Duodenal mucosa (tissue), 2 donors: ENCODE data around the gene PODNL1.

Experiments used
- H3K27ac ChIP-seq: one replicate; pipeline ENCODE4 v1.7.0; 2013; ENCODE audit warnings: low read depth, low read length
- H3K27me3 ChIP-seq, 2 donors: one replicate each; pipeline ENCODE4 v1.7.0; 2013; ENCODE audit warnings: low read length in 2 of 2, control low read depth in 1 of 2; ENCODE audit not compliant: insufficient read depth in 2 of 2, control insufficient read depth in 1 of 2
- H3K36me3 ChIP-seq, 2 donors: one replicate each; pipeline ENCODE4 v1.7.0; 2013; ENCODE audit warnings: low read length in 2 of 2, control low read depth in 1 of 2; ENCODE audit not compliant: insufficient read depth in 2 of 2, control insufficient read depth in 1 of 2
- H3K4me1 ChIP-seq, 2 donors: one replicate each; pipeline ENCODE4 v1.7.0; 2013; ENCODE audit warnings: low read length in 2 of 2, control low read depth in 1 of 2; ENCODE audit not compliant: insufficient read depth in 2 of 2, control insufficient read depth in 1 of 2
- H3K4me3 ChIP-seq, 2 donors: one replicate each; pipeline ENCODE4 v1.7.0; 2013; ENCODE audit warnings: low read length in 2 of 2, low read depth in 1 of 2
- H3K9ac ChIP-seq, 2 donors: one replicate each; pipeline ENCODE4 v1.7.0; 2013; ENCODE audit warnings: low read length in 2 of 2, low read depth in 1 of 2
- H3K9me3 ChIP-seq, 2 donors: one replicate each; pipeline ENCODE4 v1.7.0; 2013; ENCODE audit warnings: low read length in 2 of 2, control low read depth in 1 of 2; ENCODE audit not compliant: control insufficient read depth in 1 of 2

The PODNL1 gene

DNA sequence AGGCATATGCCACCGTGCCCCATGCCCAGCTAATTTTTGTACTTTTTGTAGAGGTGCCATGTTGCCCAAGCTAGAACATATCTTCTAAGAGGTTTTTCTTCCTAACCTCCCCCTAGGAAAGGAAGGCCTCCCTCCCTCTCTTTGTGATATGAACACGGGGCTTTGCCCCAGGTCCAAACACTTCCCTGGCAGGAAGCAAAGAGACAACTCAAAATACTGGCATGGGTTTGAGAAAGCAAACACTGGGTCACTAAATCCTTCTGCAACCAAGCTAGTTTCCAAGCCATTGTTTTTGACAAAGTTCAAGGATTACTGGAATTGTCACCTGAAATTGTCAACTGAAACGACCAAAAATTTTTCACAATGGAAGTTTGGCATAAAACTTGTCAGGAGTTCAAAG is 23.4 kb downstream of the PODNL1 start:
- peaks cover 17 to 73% of the 10 kb centered on the region in 2 donors for H3K36me3 ChIP-seq
- H3K27me3 ChIP-seq, result no peaks in the 10 kb centered on the region
- no peak overlapping the region for H3K9ac ChIP-seq
- no peak overlapping the region for H3K4me3 ChIP-seq
- H3K9me3 ChIP-seq, result no peaks in the 10 kb centered on the region
- H3K27ac ChIP-seq, result no peak overlapping the region
- peaks cover 1 to 2% of the 10 kb centered on the region in 2 donors for H3K4me1 ChIP-seq

DNA sequence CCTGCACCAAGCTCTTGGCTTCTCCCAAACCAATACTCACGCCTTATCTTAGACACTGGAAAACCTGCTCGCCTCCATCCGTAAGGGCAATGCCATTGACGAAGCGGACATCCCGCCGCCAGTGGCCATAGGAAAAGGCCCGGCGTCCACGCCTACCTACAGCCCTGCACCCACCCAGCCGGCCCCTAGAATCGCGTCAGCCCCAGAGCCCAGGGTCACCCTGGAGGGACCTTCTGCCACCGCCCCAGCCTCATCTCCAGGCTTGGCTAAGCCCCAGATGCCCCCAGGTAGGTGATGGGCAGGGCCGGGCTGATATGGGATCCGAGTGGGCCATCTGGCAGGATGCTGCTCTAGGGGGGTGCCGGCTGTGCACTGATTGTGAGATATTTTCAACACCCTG is 24.9 kb downstream of the PODNL1 start:
- Histone ChIP-seq H3K9ac (no peak overlapping the region), H3K36me3 (peaks cover 17 to 65% of the 10 kb centered on the region in 2 donors)

DNA sequence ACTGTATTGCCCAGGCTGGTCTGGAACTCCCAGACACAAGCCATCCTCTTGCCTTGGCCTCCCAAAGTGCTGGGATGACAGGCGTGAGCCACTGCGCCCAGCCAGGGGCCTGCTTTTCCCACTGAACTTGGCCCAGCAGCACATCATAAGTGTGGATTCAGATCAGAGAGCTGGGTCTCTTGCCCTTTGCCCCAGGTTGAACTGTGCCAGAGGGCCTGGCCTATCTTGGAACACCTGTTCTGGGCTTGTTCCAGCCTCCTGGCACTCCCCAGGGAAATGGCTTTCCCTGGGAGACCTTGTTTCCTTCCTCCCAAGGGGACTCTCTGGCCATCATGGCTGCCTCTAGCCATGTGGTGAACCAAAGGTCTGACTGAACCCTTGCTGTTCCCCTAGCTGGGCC is 28.8 kb downstream of the PODNL1 start:
- Histone ChIP-seq H3K9me3 (no peaks in the 10 kb centered on the region), H3K4me3 (no peak overlapping the region), H3K9ac (peak overlapping the region in 1 of 2 donors; percentile 6), H3K27me3 (no peaks in the 10 kb centered on the region), H3K36me3 (peaks cover 14 to 34% of the 10 kb centered on the region in 2 donors), H3K27ac (no peak overlapping the region), H3K4me1 (peaks cover 13 to 23% of the 10 kb centered on the region in 2 donors)

More for the DNA sequence above, 24.9 kb downstream of the PODNL1 start:
- Histone ChIP-seq H3K4me3 (no peak overlapping the region), H3K27ac (no peak overlapping the region), H3K27me3 (no peaks in the 10 kb centered on the region), H3K4me1 (peaks cover 4 to 10% of the 10 kb centered on the region in 2 donors), H3K9me3 (no peaks in the 10 kb centered on the region)

DNA sequence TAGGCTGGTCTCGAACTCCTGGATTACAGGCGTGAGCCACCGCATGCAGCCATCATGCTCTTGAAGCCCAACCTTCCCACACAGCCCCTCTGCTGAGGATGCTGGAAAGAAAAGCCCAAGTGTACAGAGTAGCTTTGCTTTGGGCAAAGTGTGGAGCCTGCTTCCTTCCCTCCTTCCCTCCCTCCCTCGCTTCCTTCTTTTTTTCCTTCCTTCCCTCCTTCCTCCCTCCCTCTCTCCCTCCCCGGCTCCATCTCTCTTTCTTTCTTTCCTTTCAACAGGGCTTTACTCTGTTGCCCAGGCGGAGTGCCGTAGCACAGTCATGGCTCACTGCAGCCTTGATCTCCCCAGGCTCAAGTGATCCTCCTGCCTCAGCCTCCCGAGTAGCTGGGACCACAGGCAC is 29.5 kb downstream of the PODNL1 start:
- no peaks in the 10 kb centered on the region for H3K27me3 ChIP-seq
- peaks cover 13 to 23% of the 10 kb centered on the region in 2 donors for H3K4me1 ChIP-seq
- H3K9ac ChIP-seq, result peak overlapping the region in 1 of 2 donors; percentile 38
- no peak overlapping the region for H3K27ac ChIP-seq
- peaks cover 14 to 30% of the 10 kb centered on the region in 2 donors for H3K36me3 ChIP-seq
- no peak overlapping the region for H3K4me3 ChIP-seq
- H3K9me3 ChIP-seq, result no peaks in the 10 kb centered on the region

DNA sequence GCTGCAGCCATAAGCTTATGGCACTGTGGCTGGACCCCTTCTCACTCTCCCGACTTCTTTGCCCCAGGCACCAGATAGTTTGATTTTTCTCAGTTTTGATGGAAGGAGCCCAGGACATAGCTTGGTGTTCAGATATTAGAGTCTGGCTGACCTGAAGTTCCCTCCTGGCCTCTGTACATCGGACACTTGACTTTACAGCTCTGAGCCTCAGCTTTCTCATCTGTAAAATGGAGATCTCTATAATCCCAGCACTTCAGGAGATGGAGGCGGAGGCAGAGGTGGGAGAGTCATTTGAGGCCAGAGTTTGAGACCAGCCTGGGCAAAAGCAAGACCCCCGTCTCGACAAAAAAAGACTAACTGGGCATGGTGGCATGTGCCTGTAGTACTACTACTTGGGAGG is 31.3 kb downstream of the PODNL1 start:
- peaks cover 13 to 23% of the 10 kb centered on the region in 2 donors for H3K4me1 ChIP-seq
- peak overlapping the region; percentile 88 for H3K27ac ChIP-seq
- H3K36me3 ChIP-seq, result peaks cover 0 to 12% of the 10 kb centered on the region in 2 donors
- H3K9me3 ChIP-seq, result no peaks in the 10 kb centered on the region
- H3K4me3 ChIP-seq, result peak overlapping the region; percentile 85 to 89
- H3K27me3 ChIP-seq, result no peaks in the 10 kb centered on the region
- peak overlapping the region; percentile 77 to 86 for H3K9ac ChIP-seq

DNA sequence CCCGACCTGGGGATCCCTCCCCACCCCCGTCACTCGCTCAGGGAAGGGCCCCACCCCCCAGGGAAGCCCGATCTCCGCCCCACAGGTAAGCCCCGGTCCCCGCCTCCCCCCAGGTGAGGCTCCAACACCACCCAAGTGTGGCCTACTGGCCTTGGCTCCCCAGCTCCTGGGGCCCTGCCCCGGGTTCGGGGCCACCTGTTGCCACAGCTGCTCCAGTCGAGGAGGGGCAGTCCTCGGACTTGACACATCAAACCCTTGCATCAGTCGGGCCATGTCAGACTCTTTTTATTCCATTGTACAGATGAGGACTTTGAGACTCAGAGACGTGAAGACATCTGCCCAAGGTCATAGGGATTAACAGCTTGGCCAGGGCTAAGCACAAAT is 31.7 kb downstream of the PODNL1 start:
- H3K27ac ChIP-seq, result peak overlapping the region; percentile 88
- H3K27me3 ChIP-seq, result no peaks in the 10 kb centered on the region
- peak overlapping the region; percentile 77 to 86 for H3K9ac ChIP-seq
- H3K36me3 ChIP-seq, result peaks cover 0 to 12% of the 10 kb centered on the region in 2 donors
- H3K9me3 ChIP-seq, result no peaks in the 10 kb centered on the region
- peaks cover 13 to 23% of the 10 kb centered on the region in 2 donors for H3K4me1 ChIP-seq
- H3K4me3 ChIP-seq, result peak overlapping the region; percentile 85 to 89

DNA sequence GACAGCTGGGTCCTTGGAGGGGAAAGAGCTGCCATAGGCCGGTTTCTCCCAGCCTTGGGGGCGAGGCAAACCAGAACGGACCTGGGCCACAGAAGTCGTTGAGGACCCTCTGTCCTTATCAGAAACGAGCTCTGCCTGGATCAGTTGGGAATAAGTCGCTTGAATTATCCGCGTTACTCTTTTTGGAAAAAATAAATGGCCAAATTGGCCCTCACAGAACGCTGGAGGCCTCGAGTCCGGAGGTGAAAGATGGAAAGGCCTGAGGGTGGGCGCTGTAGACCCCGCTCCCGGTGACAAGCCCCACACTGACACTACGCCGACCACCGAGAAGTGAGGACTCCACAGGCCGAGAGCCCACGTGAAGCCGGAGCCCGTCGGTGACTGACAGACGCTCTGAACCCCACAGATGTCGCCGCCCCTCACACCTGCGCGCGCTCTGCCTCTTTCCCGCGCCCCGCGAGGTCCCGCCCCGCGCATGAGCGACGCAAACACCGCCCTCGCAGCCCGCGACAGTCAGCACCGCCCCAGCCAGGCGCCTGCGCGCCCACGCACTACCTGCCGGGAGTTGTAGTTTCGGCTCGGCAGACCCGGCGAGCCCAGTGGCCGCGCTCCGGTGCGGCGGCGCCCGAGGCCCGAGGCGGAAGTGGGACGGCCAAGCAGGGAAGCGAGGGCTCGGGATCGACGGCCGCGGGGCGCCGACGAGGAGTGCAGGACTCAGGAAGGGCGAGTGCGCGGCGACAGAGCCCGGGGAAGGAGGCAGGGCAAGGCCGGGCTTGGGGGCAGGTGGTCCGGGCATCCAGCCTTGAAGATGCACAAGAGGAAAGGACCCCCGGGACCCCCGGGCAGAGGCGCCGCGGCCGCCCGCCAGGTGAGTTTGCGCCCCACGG is 32.3 kb downstream of the PODNL1 start, which contains the start of the genes BRME1 and CC2D1A:
TSS of gene BRME1 (minus strand) at position 484 of the 887 bp plus-strand sequence. CDS start 1,225 bp downstream, outside the sequence.
TSS of gene CC2D1A (plus strand) at position 568 of the 887 bp plus-strand sequence. CDS start at position 809, 241 bp downstream.
- H3K27me3 ChIP-seq, result no peaks in the 10 kb centered on the region
- peak within 1 kb of the TSS; percentile 77 to 86 for H3K9ac ChIP-seq
- peak within 1 kb of the TSS; percentile 85 to 89 for H3K4me3 ChIP-seq
- peak within 1 kb of the TSS; percentile 88 for H3K27ac ChIP-seq
- H3K36me3 ChIP-seq, result peaks cover 0 to 6% of the 10 kb centered on the region in 2 donors
- peaks cover 13 to 23% of the 10 kb centered on the region in 2 donors for H3K4me1 ChIP-seq
- no peaks in the 10 kb centered on the region for H3K9me3 ChIP-seq

DNA sequence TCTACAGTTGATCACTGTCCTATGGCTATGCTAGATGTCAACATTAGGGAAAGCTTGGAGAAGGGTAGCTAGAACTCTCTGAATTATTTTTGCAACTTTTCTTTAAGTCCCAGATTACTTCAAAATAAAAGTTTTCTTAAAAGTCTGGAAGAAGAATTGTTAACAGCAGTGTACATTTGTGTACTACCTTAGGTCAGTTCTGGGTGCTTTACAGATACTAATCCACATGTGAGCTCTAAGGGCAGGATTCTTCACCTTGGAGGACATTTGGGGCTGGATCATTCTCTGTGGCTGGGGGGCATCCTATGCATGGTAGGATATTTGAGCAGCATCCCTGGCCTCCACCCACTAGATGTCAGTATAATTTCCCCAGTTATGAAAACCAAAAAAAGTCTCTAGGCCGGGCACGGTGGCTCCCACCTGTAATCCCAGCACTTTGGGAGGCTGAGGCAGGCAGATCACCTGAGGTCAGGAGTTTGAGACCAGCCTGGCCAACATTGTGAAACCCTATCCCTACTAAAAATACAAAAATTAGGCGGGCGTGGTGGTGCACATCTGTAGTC is 35.1 kb downstream of the PODNL1 start:
- Histone ChIP-seq H3K36me3 (no peaks in the 10 kb centered on the region), H3K4me3 (no peak overlapping the region), H3K4me1 (peaks cover 15 to 23% of the 10 kb centered on the region in 2 donors), H3K27me3 (no peaks in the 10 kb centered on the region), H3K27ac (no peak overlapping the region), H3K9me3 (no peaks in the 10 kb centered on the region), H3K9ac (no peak overlapping the region)

DNA sequence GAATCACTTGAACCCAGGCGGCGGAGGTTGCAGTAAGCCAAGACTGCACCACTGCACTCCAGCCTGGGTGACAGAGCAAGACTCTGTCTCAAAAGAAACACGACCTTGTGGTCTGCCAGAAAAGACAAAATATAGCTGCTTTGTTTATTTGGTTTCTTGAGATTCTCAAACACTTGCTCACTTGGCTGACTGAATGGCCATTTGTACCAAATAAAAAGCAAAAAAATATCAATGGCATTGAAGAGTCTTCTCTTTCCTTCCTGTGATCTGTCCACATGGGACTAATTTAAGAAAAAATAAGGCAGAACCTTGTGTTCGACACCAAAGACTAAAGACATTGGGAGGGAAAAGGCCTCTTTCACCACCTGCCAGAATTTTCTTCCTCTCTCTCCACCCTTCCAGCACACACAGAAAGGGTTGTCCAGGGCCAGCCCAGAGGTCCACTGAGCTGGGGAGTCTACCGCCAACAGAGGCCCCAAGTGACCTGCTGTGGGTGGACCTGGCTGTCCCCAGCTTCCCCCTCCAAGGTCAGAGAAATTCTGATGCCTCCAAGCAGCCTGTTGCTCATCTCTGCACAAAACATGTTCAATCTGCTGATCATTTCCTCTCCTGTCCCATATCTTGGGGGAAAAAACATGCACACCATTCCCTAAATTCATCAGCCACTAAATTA is 38.2 kb downstream of the PODNL1 start:
- Histone ChIP-seq H3K36me3 (no peaks in the 10 kb centered on the region), H3K4me3 (no peak overlapping the region), H3K4me1 (peaks cover 5 to 14% of the 10 kb centered on the region in 2 donors), H3K9me3 (no peaks in the 10 kb centered on the region), H3K27ac (no peak overlapping the region), H3K9ac (no peak overlapping the region), H3K27me3 (no peaks in the 10 kb centered on the region)
